HG03175 (cell line): Measurements from ENCODE around the gene NCKAP5L.
A peak's percentile ranks its signal among the peaks of the same experiment; 100 is the strongest.

Source experiments
- ATAC-seq: cut with Tn5 transposase; IDR thresholded peaks from one replicate; pipeline ENCODE4 v1.9.1; 2021; ENCODE audit warnings: mild to moderate bottlenecking, moderate library complexity; ENCODE audit not compliant: unreplicated experiment

NCKAP5L gene

GRCh38 chr12:49741882-49742620, 86.2 kb downstream of the NCKAP5L start:
- peak; percentile 55 for ATAC-seq
